Ramos (cell line): ENCODE measurements around the gene ITPKA.

ENCODE experiments used
- in situ Hi-C: fragments of 300-500 bp; cut with MboI; formaldehyde crosslinking; loops from one replicate; pipeline ENCODE4 v1.14.3; 2022; ENCODE audit warnings: low sequenced_read_pairs; ENCODE audit not compliant: unreplicated experiment

The ITPKA gene

GRCh38 chr15:41507820-41508290, 14.2 kb downstream of the ITPKA start:
- in situ Hi-C loops = no loop called here

GRCh38 chr15:41510728-41511127, 17.1 kb downstream of the ITPKA start:
- in situ Hi-C loops = no loop called here

GRCh38 chr15:41511331-41511898, 17.7 kb downstream of the ITPKA start:
- in situ Hi-C loops = no loop called here

- in situ Hi-C loops = no loop called here
Observed at GRCh38 chr15:41511899-41512369, 18.3 kb downstream of the ITPKA start.

GRCh38 chr15:41512512-41512939, 18.9 kb downstream of the ITPKA start:
- in situ Hi-C loops = no loop called here

- in situ Hi-C loops = no loop called here
Observed at GRCh38 chr15:41512940-41513505, 19.3 kb downstream of the ITPKA start.

- in situ Hi-C loops = no loop called here
Observed at GRCh38 chr15:41513506-41514227, 20.0 kb downstream of the ITPKA start, which contains the start of gene LTK. Gene LTK (minus strand): TSS chr15:41513827. CDS start chr15:41513709, 118 bp downstream.

- in situ Hi-C loops = no loop called here
Observed at GRCh38 chr15:41517895-41518449, 24.3 kb downstream of the ITPKA start.

GRCh38 chr15:41520636-41521035, 27.0 kb downstream of the ITPKA start:
- in situ Hi-C loops = no loop called here

GRCh38 chr15:41521614-41522013, 27.9 kb downstream of the ITPKA start:
- in situ Hi-C loops = no loop called here

- in situ Hi-C loops = no loop called here
Observed at GRCh38 chr15:41523097-41523496, 29.4 kb downstream of the ITPKA start.

GRCh38 chr15:41530363-41530956, 36.8 kb downstream of the ITPKA start:
- in situ Hi-C loops = no loop called here

- in situ Hi-C loops = no loop called here
Observed at GRCh38 chr15:41535544-41535943, 41.9 kb downstream of the ITPKA start.

GRCh38 chr15:41536866-41537265, 43.2 kb downstream of the ITPKA start:
- in situ Hi-C loops = no loop called here

- in situ Hi-C loops = no loop called here
Observed at GRCh38 chr15:41543521-41543870, 49.8 kb downstream of the ITPKA start.

GRCh38 chr15:41544650-41545015, 51.0 kb downstream of the ITPKA start:
- in situ Hi-C loops = no loop called here

- in situ Hi-C loops = no loop called here
Observed at GRCh38 chr15:41545218-41545617, 51.5 kb downstream of the ITPKA start.

GRCh38 chr15:41546851-41547786, 53.4 kb downstream of the ITPKA start:
- in situ Hi-C loops = no loop called here

- in situ Hi-C loops = loop anchor here (25.0 kb wide), 1 partner anchor 262 kb away; no protein-coding TSS in a partner anchor
Observed at GRCh38 chr15:41550066-41550775, 56.5 kb downstream of the ITPKA start.
